Heart left ventricle (tissue), 13 donors: ENCODE results near the gene EGR2.

Source experiments
- CTCF ChIP-seq, 12 donors: fragments of 200-600 bp; sonication (generic) in 4 of 12; IDR thresholded peaks; one replicate each; pipeline versions ENCODE4 v1.5.0 to v1.8.0; 2018 to 2022; ENCODE audit warnings: antibody characterized with exemption in 12 of 12, mild to moderate bottlenecking in 5 of 12
- POLR2A ChIP-seq, 2 donors: fragments of 450-650 bp; IDR thresholded peaks; one replicate each; pipeline ENCODE4 v1.6.1; 2017; ENCODE audit warnings: antibody characterized with exemption in 2 of 2, mild to moderate bottlenecking in 2 of 2, moderate library complexity in 2 of 2
- donor health status: ischemic (EF 13 %, LVEDD 7.1; RV severe dilation, severe dysfunction).
- donor health status: DM: no; HTN: yes; CAD: no.
- donor health status: DM: no; HTN: no; CAD: no.
- donor health status: ischemic (EF 25% LVEDD 6.9; RV normal size, moderate dysfunction).
- donor health status: ischemic (EF 25% LVEDD 5.7; RV mildly dilated, moderate dysfunction).
- donor health status: ischemic (EF 35%, LVEDD 5.7; RV mildly dilated, moderate dysfunction).
- donor health status: nonischemic (EF 11% LVEDD 7.7; RV severe dilation, severe dysfunction).
- donor health status: DM: yes; HTN: yes; CAD: no.
- donor health status: PGD.
- donor health status: ischemic (EF 29% LVEDD 5.4; RV normal size, mild dysfunction).
- donor health status: nonischemic (EF 23%, LVEDD 6.1; RV moderate dilation, normal function).

GRCh38 chr10:62806251-62806650 lies 9.9 kb downstream of the EGR2 start:
- TF ChIP-seq CTCF (IDR thresholded peaks at IDR 0.05), result no peak
- no peak for TF ChIP-seq POLR2A (IDR thresholded peaks at IDR 0.05)
